GM18520 (cell line): ENCODE data around the gene KIAA0319L.
"Not testable (repeated sequence)": the region's sequence is repeated elsewhere in the genome, so short reads cannot be mapped to it uniquely, and the experiment has no call there.

Experiments used
- ATAC-seq: cut with Tn5 transposase; IDR thresholded peaks from one replicate; pipeline ENCODE4 v1.9.1; 2021; ENCODE audit not compliant: unreplicated experiment

KIAA0319L gene

GRCh38 chr1:35581621-35582020 is 24.4 kb upstream of the KIAA0319L start:
- ATAC-seq: not testable (repeated sequence)

GRCh38 chr1:35580949-35581388 is 23.8 kb upstream of the KIAA0319L start:
- no peak for ATAC-seq

DNA sequence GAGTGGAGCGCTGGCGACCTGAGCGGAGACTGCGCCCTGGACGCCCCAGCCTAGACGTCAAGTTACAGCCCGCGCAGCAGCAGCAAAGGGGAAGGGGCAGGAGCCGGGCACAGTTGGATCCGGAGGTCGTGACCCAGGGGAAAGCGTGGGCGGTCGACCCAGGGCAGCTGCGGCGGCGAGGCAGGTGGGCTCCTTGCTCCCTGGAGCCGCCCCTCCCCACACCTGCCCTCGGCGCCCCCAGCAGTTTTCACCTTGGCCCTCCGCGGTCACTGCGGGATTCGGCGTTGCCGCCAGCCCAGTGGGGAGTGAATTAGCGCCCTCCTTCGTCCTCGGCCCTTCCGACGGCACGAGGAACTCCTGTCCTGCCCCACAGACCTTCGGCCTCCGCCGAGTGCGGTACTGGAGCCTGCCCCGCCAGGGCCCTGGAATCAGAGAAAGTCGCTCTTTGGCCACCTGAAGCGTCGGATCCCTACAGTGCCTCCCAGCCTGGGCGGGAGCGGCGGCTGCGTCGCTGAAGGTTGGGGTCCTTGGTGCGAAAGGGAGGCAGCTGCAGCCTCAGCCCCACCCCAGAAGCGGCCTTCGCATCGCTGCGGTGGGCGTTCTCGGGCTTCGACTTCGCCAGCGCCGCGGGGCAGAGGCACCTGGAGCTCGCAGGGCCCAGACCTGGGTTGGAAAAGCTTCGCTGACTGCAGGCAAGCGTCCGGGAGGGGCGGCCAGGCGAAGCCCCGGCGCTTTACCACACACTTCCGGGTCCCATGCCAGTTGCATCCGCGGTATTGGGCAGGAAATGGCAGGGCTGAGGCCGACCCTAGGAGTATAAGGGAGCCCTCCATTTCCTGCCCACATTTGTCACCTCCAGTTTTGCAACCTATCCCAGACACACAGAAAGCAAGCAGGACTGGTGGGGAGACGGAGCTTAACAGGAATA is 20.1 kb upstream of the KIAA0319L start:
- ATAC-seq: no peak

- ATAC-seq: not testable (repeated sequence)
These were observed 19.5 kb upstream of the KIAA0319L start for GRCh38 chr1:35576766-35577070.

DNA sequence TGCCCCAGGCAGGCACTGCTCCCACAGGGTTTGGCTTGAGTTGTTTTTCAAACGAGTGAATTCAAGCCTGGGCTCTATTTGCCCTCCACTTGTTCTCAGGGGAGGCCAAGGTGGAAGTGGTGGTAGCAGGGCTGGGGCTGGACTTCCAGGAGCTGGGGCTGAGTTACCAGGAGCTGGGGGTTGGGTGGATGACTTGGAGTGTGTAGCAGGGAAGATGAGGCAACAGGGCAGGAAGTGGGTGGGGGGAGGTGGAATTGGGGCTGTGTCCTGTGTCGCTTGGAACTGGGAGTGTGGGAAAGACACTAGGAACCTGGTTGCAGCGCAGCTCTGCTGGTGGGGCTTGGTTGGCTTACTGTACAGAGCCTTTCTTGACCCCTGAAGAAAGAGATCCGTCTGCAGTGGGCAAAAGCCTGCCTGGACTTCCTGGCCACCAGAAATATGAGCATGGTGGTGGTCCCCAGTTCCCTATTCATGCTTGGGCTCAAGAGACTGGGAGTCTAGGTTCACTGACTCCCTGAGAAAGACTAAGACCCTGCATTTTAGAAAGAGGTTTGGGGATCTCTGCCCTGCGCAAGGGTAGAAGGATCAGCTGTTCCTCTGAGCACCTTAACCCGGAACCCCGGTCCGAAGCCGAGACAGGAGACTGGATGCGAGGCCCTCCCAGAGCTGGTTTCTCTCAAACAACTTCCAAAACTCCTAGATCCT is 19.0 kb upstream of the KIAA0319L start:
- no peak for ATAC-seq

DNA sequence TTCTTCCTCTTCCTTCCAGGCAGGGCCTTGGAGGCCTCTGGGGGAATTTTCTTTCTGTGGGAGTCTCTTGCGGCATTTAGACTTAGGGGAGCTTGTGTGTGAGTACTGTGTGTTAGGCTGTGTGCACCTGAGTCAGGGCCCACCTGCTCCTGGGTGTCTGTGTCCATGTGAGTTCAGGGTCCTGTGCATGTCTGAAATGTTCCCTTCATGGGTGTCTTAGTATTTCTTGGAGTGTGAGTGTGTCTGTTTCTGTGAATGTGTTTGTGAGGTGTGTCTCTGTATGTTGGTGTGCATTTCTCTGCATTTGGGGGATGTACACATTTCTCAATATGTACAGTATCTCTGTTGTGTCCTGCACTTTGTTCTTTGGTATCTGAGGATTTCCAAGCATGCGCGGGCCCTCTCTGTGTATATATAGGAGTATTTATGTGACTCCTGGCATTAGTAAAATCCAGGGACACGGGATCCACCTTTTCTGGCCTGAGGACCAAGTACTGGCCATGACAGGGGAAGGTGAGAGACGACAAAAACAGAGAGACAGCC is 18.3 kb upstream of the KIAA0319L start:
- no peak for ATAC-seq

DNA sequence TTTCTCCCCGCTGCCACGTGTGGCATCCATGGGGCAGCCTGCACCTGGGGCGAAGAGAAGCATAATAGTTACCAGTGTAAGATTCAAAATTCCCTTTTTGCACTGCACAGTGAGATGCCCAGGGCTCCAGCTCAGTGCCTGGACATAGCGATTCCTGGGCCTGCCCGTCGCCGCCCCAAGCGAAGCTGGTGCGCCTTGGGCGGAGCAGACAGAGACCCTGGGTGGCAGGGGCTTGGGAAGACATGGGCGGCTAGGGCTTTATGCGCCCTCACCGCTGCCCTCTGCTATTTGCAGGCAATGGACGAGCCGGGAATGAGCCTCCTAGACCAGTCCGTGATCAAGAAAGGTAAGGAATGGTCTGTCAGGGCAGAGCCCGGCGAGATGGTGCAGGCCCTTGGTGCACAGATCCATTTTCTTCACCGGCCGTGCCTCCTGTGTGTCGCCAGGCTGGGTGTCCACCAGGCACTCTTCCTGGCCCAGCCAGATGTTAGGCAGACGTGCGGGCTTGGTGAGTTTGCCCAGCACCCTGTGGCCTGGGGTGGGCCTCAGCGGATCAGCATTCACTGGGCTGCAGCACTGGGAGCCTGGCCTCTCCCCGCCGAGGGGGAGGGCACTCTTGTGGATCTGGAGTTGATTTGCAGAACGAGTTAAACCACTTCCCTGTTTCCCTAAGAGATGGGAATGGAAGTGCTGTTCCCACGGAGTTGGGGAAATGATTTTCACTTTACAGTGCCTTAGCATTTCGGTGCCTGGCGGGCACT is 17.6 kb upstream of the KIAA0319L start:
- ATAC-seq: no peak

DNA sequence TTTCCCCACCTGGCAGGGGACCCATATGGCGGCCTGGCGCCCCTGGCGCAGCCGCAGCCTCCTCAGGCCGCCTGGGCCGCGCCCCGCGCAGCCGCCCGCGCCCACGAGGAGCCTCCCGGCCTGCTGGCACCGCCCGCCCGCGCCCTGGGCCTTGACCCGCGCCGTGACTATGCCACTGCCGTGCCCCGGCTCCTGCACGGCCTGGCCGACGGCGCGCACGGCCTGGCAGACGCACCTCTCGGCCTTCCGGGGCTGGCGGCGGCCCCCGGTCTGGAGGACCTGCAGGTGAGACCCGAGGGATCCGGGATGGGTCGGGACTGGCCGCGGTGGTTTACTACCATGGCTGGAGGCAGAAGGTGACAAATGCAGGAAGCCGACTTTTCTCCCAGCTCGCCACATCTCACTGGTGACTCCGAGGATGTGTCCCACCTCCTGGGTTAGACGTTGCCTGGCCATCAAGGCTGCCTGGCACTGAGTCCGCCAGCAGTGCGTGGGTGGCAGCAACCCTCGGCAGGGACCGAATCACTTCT is 17.0 kb upstream of the KIAA0319L start:
- ATAC-seq: no peak

GRCh38 chr1:35573198-35574124 is 16.3 kb upstream of the KIAA0319L start, which contains the start of gene TFAP2E:
TFAP2E (plus strand) TSS chr1:35573314; CDS start chr1:35573578, 264 bp downstream.
- no peak for ATAC-seq

GRCh38 chr1:35572296-35572695 is 15.1 kb upstream of the KIAA0319L start:
- ATAC-seq: no peak

- ATAC-seq: no peak
These were observed 14.1 kb upstream of the KIAA0319L start for GRCh38 chr1:35571263-35571662.

- no peak for ATAC-seq
These were observed 13.5 kb upstream of the KIAA0319L start for GRCh38 chr1:35570589-35571137.

GRCh38 chr1:35569936-35570335 is 12.7 kb upstream of the KIAA0319L start:
- no peak for ATAC-seq

- no peak for ATAC-seq
These were observed 11.8 kb upstream of the KIAA0319L start for GRCh38 chr1:35568975-35569395.

DNA sequence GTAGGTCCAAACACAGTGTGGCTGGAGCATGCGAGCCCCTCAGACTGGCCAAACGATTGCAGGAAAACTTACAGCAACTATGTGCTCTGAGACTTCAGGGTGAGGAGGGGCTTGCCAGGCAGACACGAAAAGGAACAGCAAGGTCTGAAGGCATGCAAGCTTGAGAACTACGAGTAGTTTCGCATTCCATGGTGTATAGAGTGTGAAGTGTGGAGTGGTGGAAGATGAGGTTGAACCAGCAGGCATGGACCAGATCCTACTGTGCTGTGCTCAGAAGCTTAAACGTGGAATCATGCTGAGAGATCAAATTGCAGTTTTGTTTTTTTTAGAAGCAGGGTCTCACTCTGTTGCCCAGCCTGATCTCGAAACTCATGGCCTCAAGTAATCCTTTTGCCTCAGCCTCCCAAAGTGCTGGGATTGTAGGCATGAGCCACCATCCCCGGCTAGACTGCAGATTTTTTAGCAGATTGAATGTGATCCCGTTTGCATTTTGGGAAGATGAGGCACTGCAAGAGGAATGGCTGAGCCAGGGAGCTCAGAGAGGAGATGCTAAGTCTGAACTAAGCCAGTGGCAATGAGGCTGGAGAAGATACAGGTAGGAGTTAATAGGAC is 10.8 kb upstream of the KIAA0319L start:
- ATAC-seq: no peak

DNA sequence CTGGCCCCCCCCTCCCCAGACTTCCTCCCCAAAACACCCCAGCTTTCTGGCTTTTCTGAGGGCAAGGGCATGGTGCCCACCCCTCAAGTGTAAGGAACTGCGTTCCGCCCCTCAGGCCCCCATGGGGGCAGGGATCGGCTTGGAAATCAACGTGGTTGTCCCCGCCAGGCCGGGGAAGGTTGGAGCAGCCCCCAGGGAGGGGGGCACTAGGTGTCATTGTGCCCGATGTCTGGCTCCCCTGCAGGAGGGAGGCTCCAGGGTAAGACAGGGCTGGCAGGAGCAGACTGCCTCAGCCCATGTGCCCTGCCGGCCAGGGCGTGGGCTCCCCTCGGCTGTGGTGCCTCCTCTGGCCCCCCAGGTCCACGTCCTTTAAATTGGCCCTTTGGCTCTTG is 8.5 kb upstream of the KIAA0319L start:
- ATAC-seq: no peak

- no peak for ATAC-seq
These were observed 7.9 kb upstream of the KIAA0319L start for GRCh38 chr1:35564884-35565741.
